HCT116 (cell line): ENCODE data around the gene ADARB2. TPM values are rescaled to one million over a fixed set of nuclear protein-coding genes. Genes with fewer than 3 reads are reported as not detected.

ENCODE experiments used
- ATAC-seq: fragments of 200-7000 bp; cut with Tn5 transposase; 2 replicates; pipeline ENCODE4 v1.9.1; 2020; ENCODE audit warnings: mild to moderate bottlenecking, moderate library complexity
- BruUV-seq: library from RNA; stranded (reverse); fragments of 400-500 nt; replicated peaks from 2 replicates; lab custom pipeline; 2021; lab: Mats Ljungman, UMichigan
- CTCF ChIA-PET: fragments of 300-600 bp; sonication (Branson Sonifier 250); formaldehyde crosslinking; loops from one replicate; lab custom pipeline; 2021; ENCODE audit warnings: antibody characterized with exemption; lab: Charles Lee
- POLR2A ChIA-PET: fragments of 300-600, 350-600 bp; sonication (Branson Sonifier 250); formaldehyde crosslinking; loops from one replicate; lab custom pipeline; 2021; ENCODE audit warnings: antibody characterized with exemption; lab: Charles Lee
- RAD21 ChIA-PET, 2 experiments: fragments of 300-600 bp; sonication (Branson Sonifier 250); formaldehyde crosslinking; loops; one replicate each; lab custom pipeline; 2023; ENCODE audit warnings: low total read pairs in 2 of 2; ENCODE audit not compliant: uncharacterized antibody in 2 of 2, unreplicated experiment in 2 of 2, low non-redundant PET in 1 of 2; lab: Charles Lee
- DNase-seq: peaks from one replicate; pipeline ENCODE4 v3.0.0-alpha.2; 2010; ENCODE audit warnings: low read depth, low spot score
- H2AFZ ChIP-seq: fragments of 200-600 bp; shearing (Covaris generic), sonication (generic); 2 replicates; pipeline ENCODE4 v1.6.1; 2017; ENCODE audit warnings: low read depth, mixed run types, mixed read lengths, antibody characterized with exemption, low read length; ENCODE audit not compliant: poor library complexity, severe bottlenecking
- H3K27ac ChIP-seq: 2 replicates; pipeline ENCODE4 v1.5.1; 2012; ENCODE audit warnings: low read depth, low read length
- H3K27me3 ChIP-seq: fragments of 200-600 bp; sonication (generic); 2 replicates; pipeline ENCODE4 v1.6.1; 2016; ENCODE audit warnings: mixed run types, low read length, mixed read lengths; ENCODE audit not compliant: insufficient read depth
- H3K36me3 ChIP-seq, 2 experiments: fragments of 200-500 bp in 1 of 2; fragments of 200-600 bp in 1 of 2; sonication (Bioruptor generic) in 1 of 2; sonication (generic) in 1 of 2; 2 replicates each; pipeline versions ENCODE4 v1.5.1 to v1.6.1; 2014 to 2016; ENCODE audit warnings: low read length in 2 of 2, inconsistent platforms in 1 of 2, mixed read lengths in 1 of 2, mixed run types in 1 of 2; ENCODE audit not compliant: insufficient read depth in 2 of 2, control insufficient read depth in 1 of 2
- H3K4me1 ChIP-seq, 2 experiments: fragments of 200-600 bp in 1 of 2; sonication (generic) in 1 of 2; 2 replicates each; pipeline versions ENCODE4 v1.5.1 to v1.6.1; 2012 to 2017; ENCODE audit warnings: low read length in 2 of 2, inconsistent platforms in 1 of 2, mild to moderate bottlenecking in 1 of 2, mixed read lengths in 1 of 2, mixed run types in 1 of 2, moderate library complexity in 1 of 2; ENCODE audit not compliant: insufficient read depth in 2 of 2, control insufficient read depth in 1 of 2
- H3K4me2 ChIP-seq: fragments of 200-600 bp; sonication (generic); 2 replicates; pipeline ENCODE4 v1.6.1; 2017; ENCODE audit warnings: mixed run types, low read length, mixed read lengths
- H3K4me3 ChIP-seq, 2 experiments: fragments of 200-600 bp in 1 of 2; sonication (generic) in 1 of 2; replicated peaks in 1 of 2; 2 replicates each; pipeline ENCODE4 v1.5.1; 2011 to 2016; ENCODE audit warnings: low read length in 2 of 2, control low read depth in 1 of 2, low read depth in 1 of 2, mild to moderate bottlenecking in 1 of 2, mixed read lengths in 1 of 2, mixed run types in 1 of 2
- H3K79me2 ChIP-seq: fragments of 200-600 bp; sonication (generic); 2 replicates; pipeline ENCODE4 v1.6.1; 2017; ENCODE audit warnings: mild to moderate bottlenecking, mixed run types, low read length, moderate library complexity, mixed read lengths; ENCODE audit not compliant: insufficient read depth
- H3K9ac ChIP-seq: fragments of 200-600 bp; sonication (generic); 2 replicates; pipeline ENCODE4 v1.6.1; 2016; ENCODE audit warnings: low read length, mixed read lengths
- H3K9me2 ChIP-seq: fragments of 200-600 bp; sonication (generic), shearing (Covaris generic); 2 replicates; pipeline ENCODE4 v1.6.1; 2017; ENCODE audit warnings: mixed run types, mild to moderate bottlenecking, moderate library complexity; ENCODE audit not compliant: insufficient read depth
- H3K9me3 ChIP-seq, 2 experiments: fragments of 200-500 bp in 1 of 2; fragments of 200-600 bp in 1 of 2; sonication (Bioruptor generic) in 1 of 2; sonication (generic) in 1 of 2; 2 replicates each; pipeline ENCODE4 v1.6.1; 2014 to 2017; ENCODE audit warnings: low read length in 2 of 2, mixed read lengths in 2 of 2, inconsistent platforms in 1 of 2, low read depth in 1 of 2, mild to moderate bottlenecking in 1 of 2, mixed run types in 1 of 2, moderate library complexity in 1 of 2; ENCODE audit not compliant: control insufficient read depth in 1 of 2, insufficient read depth in 1 of 2
- H4K20me1 ChIP-seq: fragments of 200-600 bp; sonication (generic), shearing (Covaris generic); 2 replicates; pipeline ENCODE4 v1.6.1; 2017; ENCODE audit warnings: mixed run types, mild to moderate bottlenecking, moderate library complexity; ENCODE audit not compliant: insufficient read depth
- CEBPB ChIP-seq: IDR thresholded peaks from 2 replicates; pipeline ENCODE4 v1.6.1; 2012; ENCODE audit warnings: low read depth
- ELF1 ChIP-seq: IDR thresholded peaks from 2 replicates; pipeline ENCODE4 v1.6.1; 2012; ENCODE audit warnings: low read depth, borderline replicate concordance
- EZH2 ChIP-seq: fragments of 200-600 bp; sonication (generic); IDR thresholded peaks from 2 replicates; pipeline ENCODE4 v1.6.1; 2017; ENCODE audit warnings: antibody characterized with exemption, mixed run types
- EZH2phosphoT487 ChIP-seq: fragments of 200-600 bp; IDR thresholded peaks from 2 replicates; pipeline ENCODE4 v1.6.1; 2018; ENCODE audit warnings: antibody characterized with exemption, borderline replicate concordance
- FOSL1 ChIP-seq: IDR thresholded peaks from 2 replicates; pipeline ENCODE4 v1.6.1; 2012; ENCODE audit warnings: low read depth
- POLR2A ChIP-seq: IDR thresholded peaks from 2 replicates; pipeline ENCODE4 v1.7.0; 2011; ENCODE audit warnings: borderline replicate concordance; ENCODE audit not compliant: insufficient read depth, insufficient read length; ENCODE audit errors: extremely low read depth
- SIN3A ChIP-seq: IDR thresholded peaks from 2 replicates; pipeline ENCODE4 v1.6.1; 2012; ENCODE audit warnings: low read depth
- TCF7L2 ChIP-seq: IDR thresholded peaks from 2 replicates; pipeline ENCODE4 v1.7.0; 2011; ENCODE audit warnings: borderline replicate concordance, inconsistent platforms; ENCODE audit not compliant: insufficient read depth, insufficient read length; ENCODE audit errors: extremely low read depth
- ZNF274 ChIP-seq: fragments of 200-500 bp; sonication (Bioruptor generic); IDR thresholded peaks from 2 replicates; pipeline ENCODE4 v1.6.1; 2014; ENCODE audit warnings: mild to moderate bottlenecking, low read depth, low read length, inconsistent platforms
- intact Hi-C: fragments of 100-400 bp; cut with micrococcal nuclease; formaldehyde crosslinking; loops from 2 replicates; pipeline ENCODE4 v1.10.0; 2022
- total RNA-seq: library from RNA; stranded (reverse); gene quantifications from one replicate; pipeline ENCODE4 v1.2.1, GENCODE V29; 2021; ENCODE audit not compliant: unreplicated experiment
- TF ChIP-seq, protein P1 (sequence below): IDR thresholded peaks from 2 replicates; pipeline ENCODE4 v1.6.1; 2012; ENCODE audit warnings: low read depth

ADARB2 gene
- total RNA-seq, 1 experiment from 2014 or later, result not detected

DNA sequence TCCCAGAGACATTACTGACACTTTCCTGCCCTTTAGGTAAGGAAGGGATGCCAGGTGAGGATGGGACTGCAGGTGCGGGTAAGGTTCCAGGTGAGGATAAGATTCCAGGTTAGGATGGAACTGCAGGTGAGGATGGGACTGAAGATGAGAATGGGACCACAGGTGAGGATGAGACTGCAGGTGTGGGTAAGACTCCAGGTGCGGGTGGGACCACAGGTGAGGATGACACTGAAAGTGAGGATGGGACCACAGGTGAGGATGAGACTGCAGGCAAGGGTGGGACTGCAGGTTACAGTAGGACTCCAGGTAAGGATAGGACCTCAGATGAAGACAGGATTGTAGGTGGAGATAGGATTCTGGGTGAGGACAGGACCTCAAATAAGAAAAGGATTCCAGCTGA is 358.9 kb downstream of the ADARB2 start:
- H3K4me2 ChIP-seq, result no peak overlapping the region
- TF ChIP-seq ZNF274, result no peak
- no peak for TF ChIP-seq TCF7L2
- TF ChIP-seq EZH2phosphoT487, result no peak
- TF ChIP-seq POLR2A, result no peak
- no peak for TF ChIP-seq SIN3A
- TF ChIP-seq FOSL1, result no peak
- TF ChIP-seq CEBPB, result no peak
- TF ChIP-seq ELF1, result no peak
- TF ChIP-seq, protein P1, sequence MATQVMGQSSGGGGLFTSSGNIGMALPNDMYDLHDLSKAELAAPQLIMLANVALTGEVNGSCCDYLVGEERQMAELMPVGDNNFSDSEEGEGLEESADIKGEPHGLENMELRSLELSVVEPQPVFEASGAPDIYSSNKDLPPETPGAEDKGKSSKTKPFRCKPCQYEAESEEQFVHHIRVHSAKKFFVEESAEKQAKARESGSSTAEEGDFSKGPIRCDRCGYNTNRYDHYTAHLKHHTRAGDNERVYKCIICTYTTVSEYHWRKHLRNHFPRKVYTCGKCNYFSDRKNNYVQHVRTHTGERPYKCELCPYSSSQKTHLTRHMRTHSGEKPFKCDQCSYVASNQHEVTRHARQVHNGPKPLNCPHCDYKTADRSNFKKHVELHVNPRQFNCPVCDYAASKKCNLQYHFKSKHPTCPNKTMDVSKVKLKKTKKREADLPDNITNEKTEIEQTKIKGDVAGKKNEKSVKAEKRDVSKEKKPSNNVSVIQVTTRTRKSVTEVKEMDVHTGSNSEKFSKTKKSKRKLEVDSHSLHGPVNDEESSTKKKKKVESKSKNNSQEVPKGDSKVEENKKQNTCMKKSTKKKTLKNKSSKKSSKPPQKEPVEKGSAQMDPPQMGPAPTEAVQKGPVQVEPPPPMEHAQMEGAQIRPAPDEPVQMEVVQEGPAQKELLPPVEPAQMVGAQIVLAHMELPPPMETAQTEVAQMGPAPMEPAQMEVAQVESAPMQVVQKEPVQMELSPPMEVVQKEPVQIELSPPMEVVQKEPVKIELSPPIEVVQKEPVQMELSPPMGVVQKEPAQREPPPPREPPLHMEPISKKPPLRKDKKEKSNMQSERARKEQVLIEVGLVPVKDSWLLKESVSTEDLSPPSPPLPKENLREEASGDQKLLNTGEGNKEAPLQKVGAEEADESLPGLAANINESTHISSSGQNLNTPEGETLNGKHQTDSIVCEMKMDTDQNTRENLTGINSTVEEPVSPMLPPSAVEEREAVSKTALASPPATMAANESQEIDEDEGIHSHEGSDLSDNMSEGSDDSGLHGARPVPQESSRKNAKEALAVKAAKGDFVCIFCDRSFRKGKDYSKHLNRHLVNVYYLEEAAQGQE, result no peak
- TF ChIP-seq EZH2, result no peak
- TF ChIP-seq, all 23 proteins: peak for 0
- Histone ChIP-seq H3K79me2 (no peaks in the 10 kb centered on the region), H3K9me3 (no peaks in the 10 kb centered on the region), H3K4me1 (no peaks in the 10 kb centered on the region), H3K36me3 (no peaks in the 10 kb centered on the region), H3K27me3 (peaks cover 57% of the 10 kb centered on the region), H3K9me2 (no peaks in the 10 kb centered on the region), H3K9ac (no peak overlapping the region), H3K4me3 (no peak overlapping the region), H2AFZ (no peak overlapping the region), H3K27ac (no peak overlapping the region), H4K20me1 (no peaks in the 10 kb centered on the region)
- DNase-seq, result no peak
- ATAC-seq, result no peak
- intact Hi-C loops, result no loop called here
- ChIA-PET CTCF (no interaction called here), RAD21 (no interaction called here), POLR2A (no interaction called here)
- BruUV-seq, result no TSS peak
